KMS-11 (cell line): ENCODE measurements around the gene RBBP8NL.

Source experiments
- H2AFZ ChIP-seq: fragments of 200-600 bp; sonication (generic); 2 replicates; pipeline ENCODE4 v1.6.1; 2016; ENCODE audit warnings: antibody characterized with exemption, mixed run types, low read depth
- H3K27ac ChIP-seq: fragments of 200-600 bp; sonication (generic); 2 replicates; pipeline ENCODE4 v1.6.1; 2016; ENCODE audit warnings: mild to moderate bottlenecking, mixed run types
- H3K27me3 ChIP-seq: fragments of 200-600 bp; sonication (generic); 2 replicates; pipeline ENCODE4 v1.6.1; 2017; ENCODE audit warnings: mild to moderate bottlenecking, low read depth, mixed run types, moderate library complexity; ENCODE audit not compliant: insufficient read depth
- H3K36me3 ChIP-seq: fragments of 200-600 bp; sonication (generic); 2 replicates; pipeline ENCODE4 v1.6.1; 2017; ENCODE audit warnings: mild to moderate bottlenecking, mixed run types; ENCODE audit not compliant: insufficient read depth
- H3K4me1 ChIP-seq: fragments of 200-600 bp; sonication (generic); 2 replicates; pipeline ENCODE4 v1.6.1; 2016; ENCODE audit warnings: mild to moderate bottlenecking, low read depth, mixed run types; ENCODE audit not compliant: poor library complexity, severe bottlenecking
- H3K4me2 ChIP-seq: fragments of 200-600 bp; sonication (generic); 2 replicates; pipeline ENCODE4 v1.7.0; 2016; ENCODE audit warnings: mild to moderate bottlenecking, mixed run types
- H3K4me3 ChIP-seq: fragments of 200-600 bp; sonication (generic); IDR thresholded peaks from 2 replicates; pipeline ENCODE4 v1.6.1; 2017; ENCODE audit warnings: low read depth, low read length, mixed read lengths; ENCODE audit not compliant: insufficient read depth
- H3K79me2 ChIP-seq: fragments of 200-600 bp; sonication (generic); 2 replicates; pipeline ENCODE4 v1.6.1; 2016; ENCODE audit warnings: low read depth, mixed run types; ENCODE audit not compliant: insufficient read depth
- H3K9ac ChIP-seq: fragments of 200-600 bp; sonication (generic); 2 replicates; pipeline ENCODE4 v1.6.1; 2016; ENCODE audit warnings: mild to moderate bottlenecking, mixed run types
- H4K20me1 ChIP-seq: fragments of 200-600 bp; sonication (generic); 2 replicates; pipeline ENCODE4 v1.6.1; 2016; ENCODE audit warnings: mild to moderate bottlenecking, mixed run types; ENCODE audit not compliant: insufficient read depth
- TF ChIP-seq, protein P1 (sequence below): fragments of 200-600 bp; sonication (generic); conservative IDR thresholded peaks from 2 replicates; pipeline ENCODE4 v1.6.1; 2017; ENCODE audit warnings: low read depth, mild to moderate bottlenecking, antibody characterized with exemption, low read length, moderate library complexity, mixed read lengths

Gene RBBP8NL

DNA sequence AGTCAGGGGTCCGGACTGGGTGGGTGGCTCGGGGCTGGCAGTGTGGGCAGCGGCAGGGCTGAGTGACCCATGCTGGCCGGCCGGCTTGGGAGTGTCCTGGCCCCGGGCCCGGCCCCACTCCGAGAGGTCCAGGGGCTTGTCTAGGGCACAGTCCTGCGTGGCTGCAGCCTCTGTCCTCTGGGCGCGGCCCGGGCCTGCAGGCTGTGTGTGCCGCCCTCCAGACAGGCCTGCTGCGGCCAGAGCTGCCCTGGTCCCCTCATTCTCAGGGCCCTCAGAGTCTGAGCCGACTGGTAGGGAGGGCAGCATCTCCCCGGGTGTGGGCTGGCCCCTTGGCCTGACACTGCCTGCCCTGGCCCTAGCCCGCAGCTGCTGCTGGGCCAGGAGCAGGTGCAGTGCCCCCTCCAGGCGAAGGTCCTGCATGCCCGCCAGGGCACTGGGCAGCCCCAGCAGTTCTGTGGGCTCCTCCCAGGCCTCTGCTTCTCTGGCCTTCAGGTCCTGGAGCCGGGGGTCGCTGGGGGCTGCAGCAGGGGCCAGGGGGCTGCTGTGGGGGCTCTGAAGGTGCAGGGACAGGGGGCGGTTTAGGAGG, 13.3 kb downstream of the RBBP8NL start:
- Histone ChIP-seq H3K4me3 (no peak overlapping the region), H4K20me1 (no peaks in the 10 kb centered on the region), H2AFZ (no peak overlapping the region), H3K4me2 (no peak overlapping the region), H3K27ac (no peak overlapping the region), H3K27me3 (peaks cover 70% of the 10 kb centered on the region), H3K9ac (no peak overlapping the region), H3K4me1 (peaks cover 8% of the 10 kb centered on the region), H3K36me3 (no peaks in the 10 kb centered on the region), H3K79me2 (no peaks in the 10 kb centered on the region)
- TF ChIP-seq, protein P1, sequence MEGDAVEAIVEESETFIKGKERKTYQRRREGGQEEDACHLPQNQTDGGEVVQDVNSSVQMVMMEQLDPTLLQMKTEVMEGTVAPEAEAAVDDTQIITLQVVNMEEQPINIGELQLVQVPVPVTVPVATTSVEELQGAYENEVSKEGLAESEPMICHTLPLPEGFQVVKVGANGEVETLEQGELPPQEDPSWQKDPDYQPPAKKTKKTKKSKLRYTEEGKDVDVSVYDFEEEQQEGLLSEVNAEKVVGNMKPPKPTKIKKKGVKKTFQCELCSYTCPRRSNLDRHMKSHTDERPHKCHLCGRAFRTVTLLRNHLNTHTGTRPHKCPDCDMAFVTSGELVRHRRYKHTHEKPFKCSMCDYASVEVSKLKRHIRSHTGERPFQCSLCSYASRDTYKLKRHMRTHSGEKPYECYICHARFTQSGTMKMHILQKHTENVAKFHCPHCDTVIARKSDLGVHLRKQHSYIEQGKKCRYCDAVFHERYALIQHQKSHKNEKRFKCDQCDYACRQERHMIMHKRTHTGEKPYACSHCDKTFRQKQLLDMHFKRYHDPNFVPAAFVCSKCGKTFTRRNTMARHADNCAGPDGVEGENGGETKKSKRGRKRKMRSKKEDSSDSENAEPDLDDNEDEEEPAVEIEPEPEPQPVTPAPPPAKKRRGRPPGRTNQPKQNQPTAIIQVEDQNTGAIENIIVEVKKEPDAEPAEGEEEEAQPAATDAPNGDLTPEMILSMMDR: no peak

DNA sequence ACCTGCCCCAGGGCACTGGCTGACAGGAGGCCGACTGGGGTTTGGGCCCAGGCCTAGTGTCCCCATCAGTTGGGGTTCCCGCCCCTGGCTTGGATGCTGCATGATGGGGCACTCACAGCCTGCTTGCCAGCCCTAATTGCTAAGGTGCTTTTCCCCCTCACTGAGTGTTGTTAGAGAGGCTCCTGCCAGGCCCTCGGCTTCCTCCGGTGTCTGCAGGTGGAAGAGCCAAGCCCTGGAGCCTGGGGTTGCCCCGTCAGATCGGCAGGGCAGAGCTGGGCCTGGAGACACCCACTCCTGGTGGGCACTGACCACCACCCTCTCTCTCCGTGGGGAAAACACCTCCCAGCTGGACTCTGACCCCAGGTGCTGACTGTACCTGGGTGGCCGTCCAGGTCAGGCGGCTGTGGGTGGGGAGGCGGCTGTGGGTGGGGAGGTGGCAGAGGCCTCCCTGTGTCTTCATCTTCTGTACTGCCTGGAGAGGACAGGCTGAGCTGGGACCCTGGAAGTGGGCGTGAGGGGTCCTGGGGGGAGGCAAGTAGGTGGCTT, 14.2 kb downstream of the RBBP8NL start:
- TF ChIP-seq, protein P1: no peak
- no peak overlapping the region for H3K4me2 ChIP-seq
- H3K27ac ChIP-seq: no peak overlapping the region
- no peaks in the 10 kb centered on the region for H3K79me2 ChIP-seq
- peaks cover 8% of the 10 kb centered on the region for H3K4me1 ChIP-seq
- no peaks in the 10 kb centered on the region for H4K20me1 ChIP-seq
- no peaks in the 10 kb centered on the region for H3K36me3 ChIP-seq
- H3K4me3 ChIP-seq: no peak overlapping the region
- H3K27me3 ChIP-seq: peaks cover 61% of the 10 kb centered on the region
- H3K9ac ChIP-seq: no peak overlapping the region
- no peak overlapping the region for H2AFZ ChIP-seq

DNA sequence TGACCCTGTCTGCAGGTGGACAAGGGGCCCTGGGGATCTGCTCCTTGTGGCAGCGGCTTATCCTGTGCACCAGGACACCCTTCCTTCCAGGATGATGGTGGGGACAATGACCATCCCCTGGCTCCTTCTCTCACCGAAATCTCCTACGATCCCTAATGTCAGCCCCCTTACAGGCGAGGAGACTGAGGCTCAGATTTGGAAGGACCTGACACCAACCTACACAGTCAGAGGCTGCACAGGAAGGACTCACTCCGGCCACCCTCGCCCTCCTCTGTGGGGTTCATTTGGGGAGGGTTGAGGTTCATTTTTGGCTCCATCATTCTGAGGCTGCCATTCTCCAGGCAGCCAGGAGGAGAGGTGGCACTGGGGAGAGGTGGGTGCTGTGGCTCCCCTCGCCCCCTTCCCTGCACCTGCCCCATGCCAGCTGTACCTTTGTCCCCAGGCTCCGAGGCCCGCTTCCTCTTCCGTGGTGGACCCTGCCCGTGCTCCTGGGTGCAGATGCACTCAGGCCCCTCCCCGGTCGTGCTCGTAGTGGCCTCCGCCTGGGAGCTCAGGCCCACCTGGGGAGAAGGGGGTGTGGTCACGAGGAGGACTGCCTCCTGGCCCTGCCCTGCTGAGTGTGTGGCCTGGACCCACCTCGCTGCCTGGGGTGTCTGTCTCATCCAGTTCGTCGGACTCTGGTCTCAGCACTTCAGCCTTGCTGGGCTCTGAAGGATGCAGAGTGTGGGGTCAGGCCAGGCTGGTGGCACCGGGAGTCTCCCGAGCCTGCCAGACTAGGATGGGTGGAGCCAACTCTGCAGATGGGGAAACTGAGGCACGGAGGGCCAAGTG, 14.9 kb downstream of the RBBP8NL start:
- no peaks in the 10 kb centered on the region for H4K20me1 ChIP-seq

DNA sequence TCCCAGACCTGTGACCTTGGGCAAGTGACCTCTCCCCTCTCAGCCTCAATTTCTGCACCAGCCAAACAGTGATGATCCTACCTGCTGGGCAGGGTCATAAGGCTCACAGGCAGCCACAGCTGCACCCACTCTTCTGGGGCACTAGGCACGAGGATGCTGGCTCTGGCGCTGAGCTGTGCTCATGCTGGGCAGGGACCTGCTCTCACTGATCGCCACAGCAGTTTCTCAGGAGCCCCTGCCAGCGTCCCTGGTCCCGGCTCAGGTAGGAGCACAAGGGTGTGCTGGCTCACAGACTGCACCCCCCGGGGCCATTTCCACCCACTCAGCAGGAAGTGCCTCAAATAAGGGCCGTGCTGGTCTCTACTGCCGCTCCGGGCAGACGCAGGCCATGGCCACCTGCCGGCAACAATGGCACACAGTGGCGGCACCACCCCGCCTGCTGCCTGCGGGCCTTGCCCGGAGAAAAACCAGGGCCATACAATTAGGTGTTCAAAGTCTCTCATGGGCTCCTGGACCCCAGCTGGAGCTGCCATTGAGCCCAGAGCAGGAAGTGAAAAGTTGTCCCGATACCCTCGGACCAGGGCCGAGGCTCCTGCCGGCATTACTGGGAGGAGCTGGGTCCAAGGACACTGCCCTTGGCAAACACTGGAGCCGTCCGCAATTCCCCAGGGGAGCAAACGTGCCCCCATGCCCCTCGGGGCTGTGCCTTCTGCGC, 15.7 kb downstream of the RBBP8NL start:
- H3K4me3 ChIP-seq: no peak overlapping the region

More for the DNA sequence above, 14.9 kb downstream of the RBBP8NL start:
- Histone ChIP-seq H3K36me3 (no peaks in the 10 kb centered on the region), H3K27me3 (peaks cover 59% of the 10 kb centered on the region), H3K79me2 (no peaks in the 10 kb centered on the region), H3K4me3 (no peak overlapping the region), H3K4me1 (peaks cover 15% of the 10 kb centered on the region), H2AFZ (no peak overlapping the region), H3K4me2 (no peak overlapping the region), H3K9ac (no peak overlapping the region), H3K27ac (no peak overlapping the region)
- TF ChIP-seq, protein P1: no peak

More for the DNA sequence above, 15.7 kb downstream of the RBBP8NL start:
- H3K4me1 ChIP-seq: peaks cover 17% of the 10 kb centered on the region
- H3K27me3 ChIP-seq: peaks cover 53% of the 10 kb centered on the region
- H3K27ac ChIP-seq: no peak overlapping the region
- no peak overlapping the region for H3K4me2 ChIP-seq
- no peaks in the 10 kb centered on the region for H3K36me3 ChIP-seq
- TF ChIP-seq, protein P1: no peak
- no peaks in the 10 kb centered on the region; the same call in 1 of the 2 replicates for H3K79me2 ChIP-seq
- no peak overlapping the region for H3K9ac ChIP-seq
- H4K20me1 ChIP-seq: no peaks in the 10 kb centered on the region
- no peak overlapping the region for H2AFZ ChIP-seq
